Neuronal stem cell (in vitro differentiated cells): ENCODE measurements around the gene HCRTR2.

Experiments
- DNase-seq: peaks from one replicate; pipeline ENCODE4 v3.0.0-alpha.2; 2013; ENCODE audit warnings: low spot score
- H2AFZ ChIP-seq: one replicate; pipeline ENCODE4 v1.6.1; 2013; ENCODE audit warnings: mild to moderate bottlenecking, low read length, inconsistent platforms
- H2AK5ac ChIP-seq: 2 replicates; pipeline ENCODE4 v1.6.1; 2013; ENCODE audit warnings: low read depth, mild to moderate bottlenecking, inconsistent platforms, low read length, moderate library complexity, mixed read lengths
- H2BK120ac ChIP-seq: 2 replicates; pipeline ENCODE4 v1.6.1; 2013; ENCODE audit warnings: low read depth, mild to moderate bottlenecking, inconsistent platforms, low read length, moderate library complexity, mixed read lengths
- H2BK12ac ChIP-seq: one replicate; pipeline ENCODE4 v1.6.1; 2013; ENCODE audit warnings: low read length, inconsistent platforms
- H2BK15ac ChIP-seq: 2 replicates; pipeline ENCODE4 v1.6.1; 2013; ENCODE audit warnings: mild to moderate bottlenecking, low read length, inconsistent platforms, mixed read lengths
- H2BK5ac ChIP-seq: one replicate; pipeline ENCODE4 v1.6.1; 2013; ENCODE audit warnings: inconsistent platforms, mild to moderate bottlenecking, low read length, moderate library complexity
- H3K14ac ChIP-seq: one replicate; pipeline ENCODE4 v1.6.1; 2013; ENCODE audit warnings: low read length, inconsistent platforms
- H3K18ac ChIP-seq: 2 replicates; pipeline ENCODE4 v1.6.1; 2013; ENCODE audit warnings: low read length, inconsistent platforms
- H3K23ac ChIP-seq: 2 replicates; pipeline ENCODE4 v1.6.1; 2013; ENCODE audit warnings: low read depth, mild to moderate bottlenecking, mixed read lengths, low read length, inconsistent platforms; ENCODE audit not compliant: poor library complexity
- H3K27ac ChIP-seq: replicated peaks from 3 replicates; pipeline ENCODE4 v1.5.1; 2013; ENCODE audit warnings: low read length, inconsistent platforms
- H3K27me3 ChIP-seq, 3 experiments: 2 replicates each; pipeline ENCODE4 v1.6.1; 2013; ENCODE audit warnings: low read length in 3 of 3, mild to moderate bottlenecking in 2 of 3, inconsistent platforms in 1 of 3, low read depth in 1 of 3, mixed read lengths in 1 of 3, moderate library complexity in 1 of 3; ENCODE audit not compliant: control insufficient read depth in 3 of 3, insufficient read depth in 3 of 3
- H3K36me3 ChIP-seq, 2 donors: replicated peaks in 1 of 2; 2 replicates each; pipeline ENCODE4 v1.6.1; 2013; ENCODE audit warnings: low read length in 2 of 2; ENCODE audit not compliant: control insufficient read depth in 2 of 2, insufficient read depth in 2 of 2
- H3K4ac ChIP-seq: 2 replicates; pipeline ENCODE4 v1.6.1; 2013; ENCODE audit warnings: inconsistent platforms, mild to moderate bottlenecking, low read length, moderate library complexity
- H3K4me1 ChIP-seq, 2 donors: 1 replicate in 1 of 2; 2 replicates in 1 of 2; pipeline ENCODE4 v1.6.1; 2013; ENCODE audit warnings: low read length in 2 of 2, low read depth in 1 of 2; ENCODE audit not compliant: control insufficient read depth in 2 of 2, insufficient read depth in 1 of 2
- H3K4me2 ChIP-seq: one replicate; pipeline ENCODE4 v1.6.1; 2013; ENCODE audit warnings: mild to moderate bottlenecking, low read length, inconsistent platforms; ENCODE audit not compliant: insufficient read depth, poor library complexity, severe bottlenecking
- H3K4me3 ChIP-seq, 2 donors: 2 replicates each; pipeline ENCODE4 v1.5.1; 2013; ENCODE audit warnings: low read length in 2 of 2, mild to moderate bottlenecking in 2 of 2, inconsistent platforms in 1 of 2, moderate library complexity in 1 of 2
- H3K79me1 ChIP-seq: one replicate; pipeline ENCODE4 v1.6.1; 2013; ENCODE audit warnings: low read depth, mild to moderate bottlenecking, inconsistent platforms, low read length, moderate library complexity
- H3K9ac ChIP-seq: one replicate; pipeline ENCODE4 v1.6.1; 2013; ENCODE audit warnings: mild to moderate bottlenecking, low read depth, low read length, inconsistent platforms; ENCODE audit not compliant: poor library complexity
- H3K9me3 ChIP-seq, 2 donors: replicated peaks in 1 of 2; 2 replicates each; pipeline versions ENCODE3 to v1.6.1; 2013; ENCODE audit warnings: low read length in 2 of 2, mild to moderate bottlenecking in 2 of 2, inconsistent platforms in 1 of 2, low read depth in 1 of 2, mixed read lengths in 1 of 2, moderate library complexity in 1 of 2; ENCODE audit not compliant: control insufficient read depth in 2 of 2, insufficient read depth in 1 of 2
- H4K8ac ChIP-seq: one replicate; pipeline ENCODE4 v1.6.1; 2013; ENCODE audit warnings: low read depth, mild to moderate bottlenecking, inconsistent platforms, low read length, moderate library complexity
- H4K91ac ChIP-seq: one replicate; pipeline ENCODE4 v1.6.1; 2013; ENCODE audit warnings: low read length, low read depth, mild to moderate bottlenecking, inconsistent platforms; ENCODE audit not compliant: poor library complexity
- WGBS, 2 donors: extraction: QIAGEN DNeasy Blood & Tissue Kit; methylation state at CpG; one replicate each; pipeline ENCODE4 v1.1.7; 2013; ENCODE audit warnings: missing lambda C conversion rate in 2 of 2, mixed read lengths in 1 of 2; ENCODE audit not compliant: insufficient read length in 2 of 2, insufficient replicate concordance in 1 of 2; ENCODE audit errors: extremely low coverage in 2 of 2; 5-methylcytosine and 5-hydroxymethylcytosine counted together

The HCRTR2 gene

DNA sequence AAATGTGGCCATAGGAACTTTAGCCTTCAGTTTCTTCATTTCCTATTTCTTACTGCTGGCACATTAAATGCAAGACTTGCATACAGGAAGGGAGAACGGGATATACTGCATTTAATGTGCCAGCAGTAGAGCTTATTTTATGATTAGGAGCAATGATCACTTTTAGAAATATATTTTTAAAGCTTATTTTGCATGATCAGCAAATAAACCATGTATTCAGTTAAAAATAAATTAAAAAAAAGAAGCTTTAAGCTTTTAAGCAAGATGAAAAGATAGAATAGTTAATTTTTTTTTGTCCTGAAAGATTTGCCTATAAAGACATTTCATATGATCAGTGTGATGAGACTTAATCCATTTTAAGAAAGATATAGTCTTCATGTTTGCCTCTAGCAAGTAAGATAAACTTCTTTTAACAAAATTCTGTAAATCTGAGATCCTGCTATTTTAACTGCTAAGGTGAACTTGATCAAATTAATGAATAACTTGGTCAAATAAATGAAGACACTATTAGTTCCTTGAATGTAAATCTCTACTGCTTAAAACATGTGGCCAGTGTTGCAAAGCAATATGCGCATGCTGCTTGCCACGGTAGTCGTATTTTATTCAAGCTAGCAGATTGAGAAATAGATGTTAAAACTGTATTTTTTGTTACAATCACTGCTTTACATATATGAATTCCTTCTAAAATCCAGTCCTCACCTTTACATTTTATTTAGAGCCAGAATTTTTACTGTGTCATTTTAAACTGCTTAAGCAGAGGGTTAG, 36.2 kb upstream of the HCRTR2 start:
- no peak overlapping the region for H3K4me2 ChIP-seq
- H3K9ac ChIP-seq: no peak overlapping the region
- no peak overlapping the region for H2BK5ac ChIP-seq
- H3K23ac ChIP-seq: no peak overlapping the region
- H3K4ac ChIP-seq: no peak overlapping the region
- H2BK15ac ChIP-seq: no peak overlapping the region
- no peaks in the 10 kb centered on the region for H3K27me3 ChIP-seq
- H3K9me3 ChIP-seq: no peaks in the 10 kb centered on the region
- no peak overlapping the region for H2AK5ac ChIP-seq
- no peaks in the 10 kb centered on the region for H3K4me1 ChIP-seq
- no peaks in the 10 kb centered on the region for H3K36me3 ChIP-seq
- no peak overlapping the region for H2BK12ac ChIP-seq
- H3K4me3 ChIP-seq: no peak overlapping the region
- no peak overlapping the region for H3K27ac ChIP-seq
- no peak overlapping the region for H2BK120ac ChIP-seq
- H2AFZ ChIP-seq: no peak overlapping the region
- DNase-seq: no peak
- H3K79me1 ChIP-seq: no peaks in the 10 kb centered on the region
- H4K91ac ChIP-seq: no peak overlapping the region
- WGBS, 2 donors: no CpG with 5 or more reads among the region's 4 CpGs
- H3K18ac ChIP-seq: no peak overlapping the region
- H3K14ac ChIP-seq: no peak overlapping the region
- no peak overlapping the region for H4K8ac ChIP-seq

DNA sequence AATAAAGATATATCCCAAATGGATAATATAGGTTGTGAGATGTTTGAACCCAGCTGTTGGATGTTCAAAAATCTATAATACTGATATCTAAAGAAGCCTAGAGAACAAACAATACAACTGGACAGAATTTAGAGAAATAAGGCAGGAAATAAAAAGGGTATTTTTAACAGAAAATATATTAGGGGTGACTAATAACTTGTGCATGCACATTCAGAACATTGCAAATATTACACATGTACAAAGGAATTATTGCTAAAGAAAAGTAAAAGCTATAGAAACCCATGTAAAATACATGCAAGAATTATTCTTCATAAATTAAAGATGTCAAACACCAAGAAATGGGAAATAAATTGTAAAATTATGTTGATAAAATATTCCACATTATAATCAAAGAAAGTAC, 32.7 kb upstream of the HCRTR2 start:
- H3K27me3 ChIP-seq: no peaks in the 10 kb centered on the region
- H2AFZ ChIP-seq: no peak overlapping the region
- no peaks in the 10 kb centered on the region for H3K36me3 ChIP-seq
- H3K79me1 ChIP-seq: no peaks in the 10 kb centered on the region
- H3K14ac ChIP-seq: no peak overlapping the region
- H2BK12ac ChIP-seq: no peak overlapping the region
- no peak for DNase-seq
- H3K4me2 ChIP-seq: no peak overlapping the region
- H3K4ac ChIP-seq: no peak overlapping the region
- no peak overlapping the region for H3K23ac ChIP-seq
- no peak overlapping the region for H2BK120ac ChIP-seq
- H3K4me3 ChIP-seq: no peak overlapping the region
- no peaks in the 10 kb centered on the region for H3K9me3 ChIP-seq
- H3K9ac ChIP-seq: no peak overlapping the region
- no peak overlapping the region for H3K18ac ChIP-seq
- no peak overlapping the region for H2AK5ac ChIP-seq
- no peak overlapping the region for H4K91ac ChIP-seq
- no peak overlapping the region for H2BK5ac ChIP-seq
- no peak overlapping the region for H3K27ac ChIP-seq
- H2BK15ac ChIP-seq: no peak overlapping the region
- no peaks in the 10 kb centered on the region for H3K4me1 ChIP-seq
- no peak overlapping the region for H4K8ac ChIP-seq

DNA sequence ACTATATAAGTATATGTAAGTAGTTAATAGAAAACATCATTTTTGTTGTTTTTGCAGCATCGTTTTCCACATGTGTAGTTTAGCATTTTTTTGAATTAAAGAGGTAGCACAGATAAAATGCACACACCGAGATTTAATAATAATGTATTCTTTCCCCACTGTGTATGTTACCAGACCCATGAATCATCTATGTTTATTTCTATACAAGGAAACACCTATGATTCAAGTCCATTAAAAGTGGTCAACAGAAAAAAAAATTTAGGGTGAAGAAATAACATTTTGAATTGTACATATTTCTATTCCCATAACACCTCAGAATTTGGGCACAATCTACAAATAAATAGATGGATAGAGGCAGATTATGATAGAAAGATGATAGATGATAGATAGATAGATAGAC, 31.7 kb upstream of the HCRTR2 start:
- H3K9ac ChIP-seq: no peak overlapping the region
- no peak overlapping the region for H4K8ac ChIP-seq
- no peak overlapping the region for H2AK5ac ChIP-seq
- no peak overlapping the region for H3K4ac ChIP-seq
- no peak overlapping the region for H3K18ac ChIP-seq
- H3K27ac ChIP-seq: no peak overlapping the region
- no peaks in the 10 kb centered on the region for H3K4me1 ChIP-seq
- no CpG with 5 or more reads among the region's 2 CpGs for WGBS, 2 donors
- no peak overlapping the region for H2BK12ac ChIP-seq
- no peak overlapping the region for H3K4me2 ChIP-seq
- H3K4me3 ChIP-seq: no peak overlapping the region
- no peak overlapping the region for H2BK5ac ChIP-seq
- H4K91ac ChIP-seq: no peak overlapping the region
- no peak overlapping the region for H2BK120ac ChIP-seq
- no peak overlapping the region for H3K14ac ChIP-seq
- no peaks in the 10 kb centered on the region for H3K27me3 ChIP-seq
- no peak overlapping the region for H3K23ac ChIP-seq
- H3K36me3 ChIP-seq: no peaks in the 10 kb centered on the region
- no peak overlapping the region for H2AFZ ChIP-seq
- no peaks in the 10 kb centered on the region for H3K79me1 ChIP-seq
- DNase-seq: no peak
- no peak overlapping the region for H2BK15ac ChIP-seq
- H3K9me3 ChIP-seq: no peaks in the 10 kb centered on the region

DNA sequence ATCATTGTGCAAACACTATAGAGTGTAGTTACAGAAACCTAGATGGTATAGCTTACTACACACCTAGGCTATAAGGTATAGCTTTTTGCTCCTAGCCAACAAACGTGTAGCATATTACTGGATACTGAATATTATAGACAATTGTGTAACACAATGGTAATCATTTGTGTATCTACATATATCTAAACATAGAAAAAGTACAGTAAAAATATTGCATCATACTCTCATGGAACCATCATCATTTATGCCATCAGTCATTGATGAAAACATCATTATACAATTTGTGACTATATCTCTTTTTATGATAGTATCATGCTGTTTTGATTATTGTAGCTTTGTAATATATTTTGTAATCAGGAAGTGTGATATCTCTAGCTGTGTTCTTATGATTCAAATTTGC, 21.0 kb upstream of the HCRTR2 start:
- Histone ChIP-seq H2AFZ (no peak overlapping the region), H3K4ac (no peak overlapping the region), H3K18ac (no peak overlapping the region), H3K27me3 (no peaks in the 10 kb centered on the region), H3K9ac (no peak overlapping the region), H2BK12ac (no peak overlapping the region), H3K14ac (no peak overlapping the region), H3K4me3 (no peak overlapping the region), H2BK15ac (no peak overlapping the region), H3K27ac (no peak overlapping the region), H2BK5ac (no peak overlapping the region), H2BK120ac (no peak overlapping the region), H4K8ac (no peak overlapping the region), H2AK5ac (no peak overlapping the region), H3K4me1 (no peaks in the 10 kb centered on the region), H3K79me1 (no peaks in the 10 kb centered on the region), H3K9me3 (peaks cover 0 to 2% of the 10 kb centered on the region in 2 donors), H3K23ac (no peak overlapping the region), H3K36me3 (no peaks in the 10 kb centered on the region), H4K91ac (no peak overlapping the region), H3K4me2 (no peak overlapping the region)
- DNase-seq: no peak
- no CpG with 5 or more reads among the region's 1 CpG for WGBS, 2 donors
